ENCODE results near the gene NCKAP5.

NCKAP5 gene

GRCh38 chr2:132761437-132761836 lies 806.8 kb downstream of the NCKAP5 start:
- no peak for DNase-seq (ENCODE audit: low read depth, low spot score)
- TF ChIP-seq CTCF (IDR thresholded peaks at IDR 0.05; ENCODE audit: insufficient read depth, low read length, missing control alignments), result no peak
- CTCF ChIA-PET, result interaction anchor here (1.1 kb wide), 1 partner anchor 14 kb away, joined by 3 read pairs; no protein-coding TSS in a partner anchor
- H3K4me3 ChIP-seq (ENCODE audit: low read depth, low read length), result no peak overlapping the region
- POLR2A ChIA-PET, result no interaction called here

GRCh38 chr2:132760971-132761370 lies 807.3 kb downstream of the NCKAP5 start:
- ChIA-PET CTCF (no interaction called here), POLR2A (no interaction called here)
- no peak for DNase-seq (ENCODE audit: low read depth, low spot score)
- no peak for TF ChIP-seq CTCF (IDR thresholded peaks at IDR 0.05; ENCODE audit: insufficient read depth, low read length, missing control alignments)
- no peak overlapping the region for H3K4me3 ChIP-seq (ENCODE audit: low read depth, low read length)

GRCh38 chr2:132760405-132760804 lies 807.9 kb downstream of the NCKAP5 start:
- ChIA-PET CTCF (no interaction called here), POLR2A (no interaction called here)
- TF ChIP-seq CTCF (IDR thresholded peaks at IDR 0.05; ENCODE audit: insufficient read depth, low read length, missing control alignments), result no peak
- no peak for DNase-seq (ENCODE audit: low read depth, low spot score)
- no peak overlapping the region for H3K4me3 ChIP-seq (ENCODE audit: low read depth, low read length)

- ChIA-PET CTCF (no interaction called here), POLR2A (no interaction called here)
- TF ChIP-seq CTCF (IDR thresholded peaks at IDR 0.05; ENCODE audit: insufficient read depth, low read length, missing control alignments), result no peak
- DNase-seq (ENCODE audit: low read depth, low spot score), result no peak
- no peak overlapping the region for H3K4me3 ChIP-seq (ENCODE audit: low read depth, low read length)
These were observed 809.3 kb downstream of the NCKAP5 start for GRCh38 chr2:132758995-132759394.

- no peak for TF ChIP-seq CTCF (IDR thresholded peaks at IDR 0.05; ENCODE audit: insufficient read depth, low read length, missing control alignments)
- no peak overlapping the region for H3K4me3 ChIP-seq (ENCODE audit: low read depth, low read length)
- DNase-seq (ENCODE audit: low read depth, low spot score), result peak; percentile 17
- POLR2A ChIA-PET, result no interaction called here
- CTCF ChIA-PET, result interaction anchor here (1.2 to 1.5 kb wide), 2 partner anchors 337 to 413 kb away, joined by 3 read pairs; no protein-coding TSS in a partner anchor
These were observed 810.6 kb downstream of the NCKAP5 start for GRCh38 chr2:132757676-132758075.

GRCh38 chr2:132757002-132757589 lies 811.2 kb downstream of the NCKAP5 start:
- no peak for TF ChIP-seq CTCF (IDR thresholded peaks at IDR 0.05; ENCODE audit: insufficient read depth, low read length, missing control alignments)
- no peak overlapping the region for H3K4me3 ChIP-seq (ENCODE audit: low read depth, low read length)
- DNase-seq (ENCODE audit: low read depth, low spot score), result no peak
- ChIA-PET POLR2A (no interaction called here), CTCF (interaction anchor here (1.2 to 1.5 kb wide), 2 partner anchors 337 to 414 kb away, joined by 3 read pairs; no protein-coding TSS in a partner anchor)

Data from AG04449 (cell line).